ENCODE data around the gene GARIN5B. TPM values are rescaled to one million over a fixed set of nuclear protein-coding genes. Genes with fewer than 3 reads are reported as not detected.
A peak's percentile ranks its signal among the peaks of the same experiment; 100 is the strongest.

Gene GARIN5B
- total RNA-seq, 1 donor from 2014 or later, result not detected

GRCh38 chr19:55369653-55370304, 6.7 kb upstream of the GARIN5B start:
- no peak for TF ChIP-seq CTCF (IDR thresholded peaks at IDR 0.05; ENCODE audit: unreplicated experiment)
- peak overlapping the region; percentile 29 for H3K4me3 Mint-ChIP-seq (ENCODE audit: low read depth)
- no peak overlapping the region for H3K27ac Mint-ChIP-seq
- peaks cover 53% of the 10 kb centered on the region for H3K27me3 Mint-ChIP-seq
- H3K9me3 Mint-ChIP-seq (ENCODE audit: low read depth), result no peaks in the 10 kb centered on the region
- no peak for DNase-seq (ENCODE audit: low spot score, unreplicated experiment)
- peaks cover 11% of the 10 kb centered on the region for H3K4me1 Mint-ChIP-seq (ENCODE audit: low read depth)
- peaks cover 1% of the 10 kb centered on the region for H3K36me3 Mint-ChIP-seq (ENCODE audit: insufficient read depth)

- Mint-ChIP-seq H3K36me3 (ENCODE audit: insufficient read depth) (peaks cover 1% of the 10 kb centered on the region), H3K4me1 (ENCODE audit: low read depth) (peaks cover 10% of the 10 kb centered on the region), H3K9me3 (ENCODE audit: low read depth) (no peaks in the 10 kb centered on the region), H3K27me3 (peaks cover 54% of the 10 kb centered on the region), H3K4me3 (ENCODE audit: low read depth) (no peak overlapping the region), H3K27ac (no peak overlapping the region)
- DNase-seq (ENCODE audit: low spot score, unreplicated experiment), result no peak
- TF ChIP-seq CTCF (IDR thresholded peaks at IDR 0.05; ENCODE audit: unreplicated experiment), result no peak
Observed at GRCh38 chr19:55368701-55369563, 5.9 kb upstream of the GARIN5B start.

GRCh38 chr19:55368106-55368505, 5.0 kb upstream of the GARIN5B start:
- H3K27me3 Mint-ChIP-seq, result peaks cover 54% of the 10 kb centered on the region
- no peak overlapping the region for H3K4me3 Mint-ChIP-seq (ENCODE audit: low read depth)
- TF ChIP-seq CTCF (IDR thresholded peaks at IDR 0.05; ENCODE audit: unreplicated experiment), result no peak
- H3K9me3 Mint-ChIP-seq (ENCODE audit: low read depth), result no peaks in the 10 kb centered on the region
- peaks cover 1% of the 10 kb centered on the region for H3K36me3 Mint-ChIP-seq (ENCODE audit: insufficient read depth)
- no peak overlapping the region for H3K27ac Mint-ChIP-seq
- H3K4me1 Mint-ChIP-seq (ENCODE audit: low read depth), result peaks cover 6% of the 10 kb centered on the region
- no peak for DNase-seq (ENCODE audit: low spot score, unreplicated experiment)

GRCh38 chr19:55366790-55367189, 3.7 kb upstream of the GARIN5B start:
- no peak for TF ChIP-seq CTCF (IDR thresholded peaks at IDR 0.05; ENCODE audit: unreplicated experiment)
- peaks cover 1% of the 10 kb centered on the region for H3K36me3 Mint-ChIP-seq (ENCODE audit: insufficient read depth)
- no peak overlapping the region for H3K27ac Mint-ChIP-seq
- no peaks in the 10 kb centered on the region for H3K9me3 Mint-ChIP-seq (ENCODE audit: low read depth)
- H3K4me1 Mint-ChIP-seq (ENCODE audit: low read depth), result peaks cover 4% of the 10 kb centered on the region
- no peak overlapping the region for H3K4me3 Mint-ChIP-seq (ENCODE audit: low read depth)
- peaks cover 48% of the 10 kb centered on the region for H3K27me3 Mint-ChIP-seq
- no peak for DNase-seq (ENCODE audit: low spot score, unreplicated experiment)

- H3K27ac Mint-ChIP-seq, result no peak overlapping the region
- H3K9me3 Mint-ChIP-seq (ENCODE audit: low read depth), result no peaks in the 10 kb centered on the region
- H3K27me3 Mint-ChIP-seq, result peaks cover 40% of the 10 kb centered on the region
Observed at GRCh38 chr19:55365964-55366363, 2.9 kb upstream of the GARIN5B start.

More at GRCh38 chr19:55365964-55366363, 2.9 kb upstream of the GARIN5B start:
- H3K36me3 Mint-ChIP-seq (ENCODE audit: insufficient read depth), result peaks cover 1% of the 10 kb centered on the region
- H3K4me3 Mint-ChIP-seq (ENCODE audit: low read depth), result no peak overlapping the region
- no peak for DNase-seq (ENCODE audit: low spot score, unreplicated experiment)
- H3K4me1 Mint-ChIP-seq (ENCODE audit: low read depth), result peaks cover 3% of the 10 kb centered on the region
- TF ChIP-seq CTCF (IDR thresholded peaks at IDR 0.05; ENCODE audit: unreplicated experiment), result no peak

Measured in progenitor cell of endocrine pancreas (in vitro differentiated cells).